Sigmoid colon (tissue), 7 donors: ENCODE measurements around the gene ARHGAP42. TPM values are rescaled to one million over a fixed set of nuclear protein-coding genes. Genes with fewer than 3 reads are reported as not detected.

Source experiments
- DNase-seq: peaks from one replicate; pipeline ENCODE4 v3.0.0-alpha.2; 2019
- H3K27ac ChIP-seq, 4 donors: fragments of 200-600 bp; sonication (generic); one replicate each; pipeline ENCODE4 v1.5.1; 2016 to 2019; ENCODE audit warnings: mild to moderate bottlenecking in 1 of 4
- H3K27me3 ChIP-seq, 3 donors: fragments of 200-600 bp; sonication (generic); one replicate each; pipeline ENCODE4 v1.5.1; 2019; ENCODE audit warnings: mild to moderate bottlenecking in 1 of 3
- H3K36me3 ChIP-seq, 4 donors: fragments of 200-600 bp; sonication (generic); one replicate each; pipeline ENCODE4 v1.5.1; 2016 to 2019
- H3K4me1 ChIP-seq, 4 donors: fragments of 200-600 bp; sonication (generic); one replicate each; pipeline ENCODE4 v1.5.1; 2017 to 2019
- H3K4me3 ChIP-seq, 4 donors: fragments of 200-600 bp; sonication (generic); one replicate each; pipeline ENCODE4 v1.5.1; 2017 to 2019; ENCODE audit warnings: mild to moderate bottlenecking in 2 of 4, moderate library complexity in 1 of 4
- H3K9me3 ChIP-seq, 4 donors: fragments of 200-600 bp in 3 of 4; sonication (generic) in 3 of 4; one replicate each; pipeline versions ENCODE4 v1.5.1 to v1.6.1; 2013 to 2019
- CTCF ChIP-seq, 4 experiments: fragments of 450-650 bp in 3 of 4; fragments of 200-600 bp in 1 of 4; IDR thresholded peaks; one replicate each; pipeline ENCODE4 v1.5.1; 2016 to 2019; ENCODE audit warnings: antibody characterized with exemption in 4 of 4, mild to moderate bottlenecking in 3 of 4, moderate library complexity in 2 of 4
- EP300 ChIP-seq, 4 donors: sonication (generic); formaldehyde crosslinking; IDR thresholded peaks; one replicate each; pipeline ENCODE4 v1.6.1; 2017; ENCODE audit warnings: antibody characterized with exemption in 4 of 4
- POLR2A ChIP-seq, 2 donors: fragments of 450-650 bp; IDR thresholded peaks; one replicate each; pipeline ENCODE4 v1.6.1; 2016; ENCODE audit warnings: antibody characterized with exemption in 2 of 2, mild to moderate bottlenecking in 2 of 2, moderate library complexity in 2 of 2
- POLR2AphosphoS5 ChIP-seq, 4 donors: sonication (generic); formaldehyde crosslinking; IDR thresholded peaks; one replicate each; pipeline ENCODE4 v1.6.1; 2017; ENCODE audit warnings: antibody characterized with exemption in 4 of 4
- WGBS, 2 donors: extraction: QIAGEN DNeasy Blood & Tissue Kit; methylation state at CpG; one replicate each; pipeline ENCODE4 v1.1.7; 2013; 5-methylcytosine and 5-hydroxymethylcytosine counted together
- intact Hi-C: fragments of 100-400 bp; cut with DNase I; formaldehyde crosslinking; loops from one replicate; pipeline ENCODE4 v1.15.1; 2023
- polyA plus RNA-seq, 3 donors: library from polyadenylated mRNA; stranded (reverse); fragments of 200-250 nt; gene quantifications; one replicate each; pipeline ENCODE4 v1.2.3, GENCODE V29; 2013
- total RNA-seq, 4 donors: library from RNA; depleted of rRNA; stranded (reverse); fragments of >200 nt; gene quantifications; one replicate each; pipeline ENCODE4 v1.1.0, GENCODE V29; 2016
- donor health status: healthy with polysubstance abuse.
- donor health status: Bipolar disorder and iron deficiency.
- donor health status: healthy.

ARHGAP42 gene
- total and polyA plus RNA-seq, 7 donors, result 4.2 to 16.9 (median 6.4) TPM

GRCh38 chr11:100810146-100810545 is 123.1 kb downstream of the ARHGAP42 start:
- no peak for TF ChIP-seq CTCF (IDR thresholded peaks at IDR 0.05)
- TF ChIP-seq EP300 (IDR thresholded peaks at IDR 0.05), result no peak
- TF ChIP-seq POLR2AphosphoS5 (IDR thresholded peaks at IDR 0.05), result no peak
- no peak for TF ChIP-seq POLR2A (IDR thresholded peaks at IDR 0.05)

GRCh38 chr11:100810666-100811065 is 123.6 kb downstream of the ARHGAP42 start:
- no peak overlapping the region for H3K27ac ChIP-seq
- peaks cover 0 to 1% (median 0%) of the 10 kb centered on the region in 4 donors for H3K4me1 ChIP-seq
- DNase-seq, result no peak
- H3K9me3 ChIP-seq, result no peaks in the 10 kb centered on the region
- no peak overlapping the region for H3K4me3 ChIP-seq
- no peaks in the 10 kb centered on the region for H3K36me3 ChIP-seq
- intact Hi-C loops, result no loop called here
- TF ChIP-seq EP300 (IDR thresholded peaks at IDR 0.05), result no peak
- WGBS, 2 donors, result 79 to 88% methylated on average over 3 of the region's 3 CpGs
- no peaks in the 10 kb centered on the region for H3K27me3 ChIP-seq

More at GRCh38 chr11:100810146-100810545, 123.1 kb downstream of the ARHGAP42 start:
- H3K36me3 ChIP-seq, result no peaks in the 10 kb centered on the region
- H3K27me3 ChIP-seq, result no peaks in the 10 kb centered on the region
- WGBS, 2 donors, result 63 to 81% methylated on average over 2 of the region's 2 CpGs
- H3K9me3 ChIP-seq, result no peaks in the 10 kb centered on the region
- H3K4me3 ChIP-seq, result no peak overlapping the region
- peaks cover 0 to 5% (median 0%) of the 10 kb centered on the region in 4 donors for H3K4me1 ChIP-seq
- DNase-seq, result no peak
- intact Hi-C loops, result no loop called here
- H3K27ac ChIP-seq, result no peak overlapping the region

GRCh38 chr11:100812517-100812916 is 125.4 kb downstream of the ARHGAP42 start:
- Histone ChIP-seq H3K4me1 (no peaks in the 10 kb centered on the region), H3K4me3 (no peak overlapping the region), H3K9me3 (no peaks in the 10 kb centered on the region), H3K27me3 (no peaks in the 10 kb centered on the region), H3K36me3 (no peaks in the 10 kb centered on the region), H3K27ac (no peak overlapping the region)
- WGBS, 2 donors, result 66 to 84% methylated on average over 2 of the region's 2 CpGs
- no peak for TF ChIP-seq POLR2AphosphoS5 (IDR thresholded peaks at IDR 0.05)
- TF ChIP-seq CTCF (IDR thresholded peaks at IDR 0.05), result no peak
- no peak for TF ChIP-seq POLR2A (IDR thresholded peaks at IDR 0.05)
- no peak for TF ChIP-seq EP300 (IDR thresholded peaks at IDR 0.05)
- intact Hi-C loops, result no loop called here
- DNase-seq, result no peak

GRCh38 chr11:100815787-100816330 is 128.8 kb downstream of the ARHGAP42 start:
- H3K4me1 ChIP-seq, result no peaks in the 10 kb centered on the region
- DNase-seq, result no peak
- no peaks in the 10 kb centered on the region for H3K9me3 ChIP-seq
- no peaks in the 10 kb centered on the region for H3K27me3 ChIP-seq
- intact Hi-C loops, result no loop called here
- no peak overlapping the region for H3K27ac ChIP-seq
- H3K4me3 ChIP-seq, result no peak overlapping the region
- no peaks in the 10 kb centered on the region for H3K36me3 ChIP-seq
- no peak for TF ChIP-seq POLR2A (IDR thresholded peaks at IDR 0.05)
- TF ChIP-seq EP300 (IDR thresholded peaks at IDR 0.05), result no peak
- no peak for TF ChIP-seq CTCF (IDR thresholded peaks at IDR 0.05)
- no peak for TF ChIP-seq POLR2AphosphoS5 (IDR thresholded peaks at IDR 0.05)
- WGBS, 2 donors, result 93 to 97% methylated on average over 1 of the region's 1 CpG

- TF ChIP-seq CTCF (IDR thresholded peaks at IDR 0.05), result no peak
- TF ChIP-seq POLR2AphosphoS5 (IDR thresholded peaks at IDR 0.05), result no peak
- TF ChIP-seq POLR2A (IDR thresholded peaks at IDR 0.05), result no peak
- no peak for TF ChIP-seq EP300 (IDR thresholded peaks at IDR 0.05)
- intact Hi-C loops, result no loop called here
- Histone ChIP-seq H3K4me1 (no peaks in the 10 kb centered on the region), H3K27ac (no peak overlapping the region), H3K9me3 (no peaks in the 10 kb centered on the region), H3K27me3 (no peaks in the 10 kb centered on the region), H3K36me3 (no peaks in the 10 kb centered on the region), H3K4me3 (no peak overlapping the region)
- WGBS, 2 donors, result 89 to 91% methylated on average over 2 of the region's 2 CpGs
- DNase-seq, result no peak
Observed at GRCh38 chr11:100816823-100817222, 129.7 kb downstream of the ARHGAP42 start.
